ENCODE results near the gene DNASE1L1. TPM values are rescaled to one million over a fixed set of nuclear protein-coding genes. Genes with fewer than 3 reads are reported as not detected.

The DNASE1L1 gene
- total RNA-seq, 1 experiment from 2014 or later, result 96.6 TPM

DNA sequence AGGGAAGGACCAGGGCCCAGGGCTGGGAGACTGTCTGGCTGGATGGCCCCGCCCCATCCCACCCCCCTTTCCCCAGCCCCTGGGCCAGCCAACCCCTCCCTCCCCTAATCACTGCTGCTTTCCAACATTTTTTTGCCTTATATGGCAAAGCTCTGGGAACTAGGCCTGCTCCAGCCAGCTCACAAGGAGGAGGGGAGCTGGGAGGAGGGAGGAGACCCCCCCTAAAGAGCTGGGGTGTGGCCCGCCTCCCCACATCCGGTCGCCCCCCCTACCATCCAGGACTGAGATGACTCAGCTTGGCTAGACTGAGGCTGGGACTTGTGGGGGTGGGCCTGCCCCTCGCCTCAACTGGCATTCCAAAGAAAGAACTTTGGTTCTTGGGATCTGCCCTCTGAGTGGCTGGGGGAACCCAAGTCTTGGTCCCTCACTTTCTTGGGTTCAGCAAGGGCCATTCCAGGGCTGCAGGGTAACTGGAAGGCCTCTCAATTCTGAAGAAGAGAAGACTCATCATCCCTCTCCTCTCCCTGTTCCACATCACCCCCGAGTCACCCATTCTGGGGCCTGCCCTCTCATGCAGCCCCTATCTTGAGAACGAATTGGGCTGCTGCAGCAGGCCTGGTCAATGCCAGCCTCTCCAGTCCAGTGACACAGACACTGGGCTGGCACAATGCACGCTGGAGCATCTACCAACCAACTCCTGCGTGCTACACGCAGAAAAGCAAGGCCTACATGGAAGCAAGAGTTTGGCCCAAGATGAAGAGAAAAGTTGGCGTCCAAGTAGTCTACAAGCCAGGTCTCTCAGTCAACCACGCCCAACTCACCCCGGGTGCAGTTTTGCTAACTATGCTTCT, 39.4 kb downstream of the DNASE1L1 start:
- peak; percentile 94 for DNase-seq (ENCODE audit: low read depth)

DNA sequence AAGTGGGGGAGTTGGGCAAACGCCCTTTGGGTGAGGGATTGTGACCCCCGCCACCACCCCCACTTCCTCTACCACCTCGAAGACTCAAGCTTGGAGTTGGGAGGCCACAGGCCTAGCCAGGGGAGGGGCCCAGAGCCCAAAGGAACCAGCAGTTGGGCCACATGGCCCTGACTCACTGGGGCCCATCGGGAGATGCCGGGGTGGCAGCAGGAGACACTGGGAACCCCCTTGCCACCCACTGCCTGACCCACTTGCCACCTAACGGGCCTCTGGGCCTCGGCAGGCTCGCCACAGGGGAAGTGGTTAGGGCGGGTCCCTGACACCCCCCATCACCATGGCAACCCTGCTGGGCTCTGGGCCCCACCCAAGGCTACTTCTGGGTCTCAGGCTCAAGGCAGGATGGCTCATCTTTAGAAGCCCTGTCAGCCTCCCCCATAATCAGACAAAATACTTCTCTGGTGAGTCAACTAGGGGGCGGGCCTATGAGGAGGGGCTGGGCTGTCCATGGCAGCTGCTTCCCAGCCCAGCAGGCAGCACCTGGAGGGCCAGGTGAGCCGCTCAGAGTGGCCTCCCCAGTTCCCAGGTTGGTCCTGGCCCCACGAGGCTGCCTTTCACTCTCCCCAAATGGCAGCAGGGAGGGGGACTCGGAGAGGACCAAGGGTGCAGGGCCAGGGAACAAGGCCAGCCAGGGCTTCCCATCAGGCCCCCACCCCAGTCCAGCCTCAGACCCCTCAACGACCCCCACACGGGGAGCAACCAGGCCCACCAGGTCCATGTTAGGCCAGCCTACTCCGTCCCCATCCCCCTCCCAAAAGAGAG, 40.2 kb downstream of the DNASE1L1 start:
- peak; percentile 96 for DNase-seq (ENCODE audit: low read depth)

DNA sequence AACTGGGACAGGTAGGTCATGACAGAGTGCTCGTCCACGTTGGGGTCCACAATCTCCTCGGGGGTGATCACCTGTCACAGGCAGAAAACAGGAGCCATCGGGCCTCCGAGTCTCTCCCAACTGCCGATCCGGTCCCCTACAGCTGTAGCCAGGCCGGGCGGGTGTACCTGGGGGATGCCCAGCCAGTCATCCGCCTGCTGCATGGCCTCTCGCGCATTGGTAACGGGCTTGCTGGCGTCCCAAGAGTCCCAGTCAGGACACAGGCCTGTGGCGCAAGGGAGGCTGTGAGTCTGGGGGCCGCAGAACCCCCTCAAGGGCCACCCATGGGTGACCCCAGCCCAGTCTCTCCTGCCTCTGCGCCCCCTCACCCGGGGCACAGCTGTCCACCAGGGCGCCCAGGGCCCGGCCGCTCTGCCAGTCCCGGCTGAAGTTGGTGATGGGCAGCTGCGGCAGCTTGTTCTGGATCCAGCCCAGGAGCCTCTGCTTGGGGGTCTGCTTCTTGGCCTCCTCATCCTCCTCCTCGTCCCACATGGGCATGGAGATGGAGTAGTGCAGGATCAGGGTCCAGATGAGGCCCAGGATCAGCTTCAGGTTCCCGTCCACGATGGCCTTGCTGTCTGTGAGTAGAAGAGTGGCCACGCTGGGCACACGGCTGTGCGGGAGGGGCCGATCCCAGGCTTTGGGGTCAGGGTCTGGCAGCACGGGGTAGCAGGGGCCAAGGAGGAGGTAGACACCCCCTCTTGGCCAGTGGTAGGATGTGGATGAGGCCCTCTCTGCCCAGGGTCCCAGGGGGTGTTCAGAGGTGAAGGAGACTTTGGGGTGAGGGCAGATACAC, 41.4 kb downstream of the DNASE1L1 start:
- DNase-seq (ENCODE audit: low read depth), result no peak

- peak; percentile 90 for DNase-seq (ENCODE audit: low read depth)
Measured at GRCh38 chrX:154366666-154367055, 42.4 kb downstream of the DNASE1L1 start.

GRCh38 chrX:154365997-154366665, 42.9 kb downstream of the DNASE1L1 start:
- DNase-seq (ENCODE audit: low read depth), result no peak

- DNase-seq (ENCODE audit: low read depth), result no peak
Measured at GRCh38 chrX:154365052-154365600, 43.9 kb downstream of the DNASE1L1 start.

DNA sequence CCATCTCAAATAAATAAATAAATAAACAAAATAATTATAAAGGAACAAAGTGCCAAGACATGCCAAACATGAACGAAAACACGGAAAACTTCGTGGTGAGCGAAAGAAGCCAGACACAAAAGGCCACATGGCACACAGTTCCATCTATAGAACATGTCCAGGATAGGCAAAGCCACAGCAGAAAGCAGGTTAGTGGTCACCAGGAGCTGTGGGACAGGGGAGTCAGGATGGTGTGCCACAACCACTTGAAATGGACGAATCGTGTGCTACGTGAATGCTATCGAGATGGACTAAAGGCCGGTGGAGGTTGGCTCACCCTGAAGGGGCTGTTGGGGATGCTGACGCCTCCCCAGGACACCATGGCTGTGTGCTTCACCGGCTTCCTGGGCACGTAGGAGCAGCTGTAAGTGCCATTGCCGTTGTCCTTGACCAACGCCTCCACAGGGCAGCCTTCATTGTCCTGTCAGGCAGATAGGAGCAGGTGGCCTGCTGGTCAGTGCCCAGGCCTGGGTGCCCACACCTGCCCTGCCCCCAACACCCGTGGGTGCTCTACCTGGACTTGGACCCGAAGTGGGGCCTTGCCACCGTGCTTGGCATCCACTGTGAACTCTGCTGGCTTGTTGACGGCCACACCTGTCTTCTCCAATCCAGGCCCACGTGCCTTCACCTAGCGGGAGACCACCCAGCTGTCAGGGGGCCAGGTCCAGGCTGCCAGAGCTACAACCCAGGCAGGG, 45.2 kb downstream of the DNASE1L1 start:
- no peak for DNase-seq (ENCODE audit: low read depth)

DNA sequence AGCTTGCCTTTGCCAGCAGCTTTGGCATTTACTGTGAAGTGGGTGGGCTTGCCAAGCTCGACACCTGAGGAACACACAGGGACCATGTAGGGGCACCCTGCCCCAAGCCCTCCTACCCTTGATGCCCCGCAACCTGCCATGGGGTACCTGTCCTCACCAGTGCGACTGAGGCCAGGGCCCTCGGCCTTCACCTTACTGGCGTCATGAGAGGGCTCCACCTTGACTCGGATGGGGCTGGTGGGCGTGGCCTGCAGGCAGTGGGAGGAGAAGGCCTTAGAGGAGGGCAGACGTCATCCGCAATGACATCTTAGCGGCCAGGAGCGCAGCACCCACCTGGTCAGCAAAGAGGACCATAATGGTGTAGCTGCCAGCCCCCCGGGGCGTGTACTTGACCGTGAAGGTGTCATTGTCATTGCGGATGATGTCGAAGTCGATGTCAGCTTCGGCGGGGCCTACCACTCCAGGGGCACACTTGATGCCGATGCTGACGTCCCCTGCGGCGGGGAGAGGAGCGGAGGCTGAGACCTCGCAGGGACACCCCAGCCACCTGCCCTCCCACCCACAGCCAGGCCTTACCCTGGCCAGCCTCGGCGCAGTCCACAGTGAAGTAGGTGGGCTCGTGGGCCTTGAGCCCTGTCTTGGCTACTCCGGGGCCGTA, 46.8 kb downstream of the DNASE1L1 start:
- DNase-seq (ENCODE audit: low read depth), result no peak

DNA sequence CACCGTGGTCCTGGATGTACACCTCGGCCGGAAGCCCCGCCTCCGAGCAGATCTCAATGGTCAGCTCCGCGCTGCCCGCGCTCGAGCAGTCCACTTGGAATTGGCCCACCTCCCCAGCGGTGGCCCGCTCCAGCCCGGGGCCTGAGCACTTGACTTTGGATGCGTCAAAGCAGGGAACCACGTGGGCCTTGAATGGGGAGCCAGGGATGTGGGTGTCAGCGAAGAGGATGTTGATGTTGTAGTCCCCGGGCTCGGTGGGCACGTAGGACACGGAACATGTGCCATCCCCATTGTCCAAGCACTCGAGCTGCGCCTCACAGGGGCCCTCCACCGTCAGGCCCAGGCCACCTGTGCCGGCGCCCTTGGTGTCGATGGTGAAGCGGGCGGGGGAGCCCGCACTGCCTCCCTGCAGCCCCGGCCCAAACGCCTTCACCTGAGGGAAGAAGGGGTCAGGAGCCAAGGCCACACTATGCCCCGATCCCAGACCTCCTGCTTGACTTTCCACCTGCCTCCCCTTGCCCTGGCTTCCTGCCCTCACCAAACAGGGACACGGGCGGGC, 48.8 kb downstream of the DNASE1L1 start:
- DNase-seq (ENCODE audit: low read depth), result no peak

GRCh38 chrX:154359362-154360154, 49.5 kb downstream of the DNASE1L1 start:
- DNase-seq (ENCODE audit: low read depth), result no peak

DNA sequence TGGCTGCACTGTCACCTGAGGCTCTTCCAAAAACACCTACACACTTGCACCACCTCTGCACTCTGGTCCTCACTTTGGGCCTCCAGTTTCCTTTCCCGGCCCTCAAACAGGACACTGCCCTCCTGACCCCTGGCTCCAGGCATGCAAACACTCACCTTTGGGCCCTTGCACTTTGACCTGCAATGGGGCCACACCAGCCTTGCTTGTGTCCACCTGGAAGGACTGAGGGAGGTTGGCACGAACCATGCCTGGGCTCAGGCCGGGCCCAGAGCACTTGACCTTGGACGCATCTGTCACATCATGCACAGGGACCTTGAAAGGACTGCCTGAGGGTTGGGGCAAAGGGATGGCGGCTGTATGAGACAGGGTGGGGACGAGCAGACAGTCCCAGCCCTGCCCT, 50.2 kb downstream of the DNASE1L1 start:
- no peak for DNase-seq (ENCODE audit: low read depth)

GRCh38 chrX:154358011-154358410, 51.0 kb downstream of the DNASE1L1 start:
- no peak for DNase-seq (ENCODE audit: low read depth)

DNA sequence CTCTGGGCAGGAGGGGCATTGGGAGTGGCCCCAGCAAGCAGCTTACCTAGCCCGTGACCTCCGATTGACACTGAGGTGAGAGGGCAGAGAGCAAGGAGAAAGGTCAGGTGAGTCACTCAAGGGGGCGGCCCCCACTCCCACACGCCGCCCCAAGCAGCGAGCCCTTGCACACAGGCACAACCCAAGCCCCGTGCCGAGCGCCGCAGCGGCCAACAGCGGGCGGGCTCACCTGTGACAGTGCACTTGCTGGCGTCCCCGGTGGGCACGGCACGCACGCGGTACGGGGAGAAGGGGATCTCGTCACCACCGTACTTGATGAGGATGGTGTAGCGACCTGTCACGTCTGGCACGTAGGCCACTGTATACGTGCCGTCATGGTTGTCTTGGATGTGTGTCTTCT, 51.8 kb downstream of the DNASE1L1 start:
- no peak for DNase-seq (ENCODE audit: low read depth)

- DNase-seq (ENCODE audit: low read depth), result no peak
Measured at GRCh38 chrX:154356596-154356995, 52.5 kb downstream of the DNASE1L1 start.

DNA sequence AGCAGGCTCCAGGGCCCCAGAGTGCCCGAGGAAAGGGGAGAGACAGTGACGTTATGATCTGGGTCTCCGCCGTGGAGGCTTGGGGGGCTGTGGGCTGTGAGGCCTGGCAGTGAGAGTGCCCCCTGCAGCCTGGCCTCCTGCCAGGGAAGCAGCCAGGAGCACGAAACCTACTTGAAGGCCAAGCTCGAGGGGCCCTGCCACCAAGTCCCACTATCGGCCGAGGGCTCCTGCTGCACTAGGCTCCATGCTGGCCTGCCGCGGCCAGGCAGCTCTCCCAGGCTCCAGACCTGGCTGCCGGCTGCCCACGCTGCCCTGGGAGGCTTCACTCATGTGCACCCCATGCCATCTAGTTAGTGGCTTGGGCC, 53.3 kb downstream of the DNASE1L1 start:
- DNase-seq (ENCODE audit: low read depth), result no peak

DNA sequence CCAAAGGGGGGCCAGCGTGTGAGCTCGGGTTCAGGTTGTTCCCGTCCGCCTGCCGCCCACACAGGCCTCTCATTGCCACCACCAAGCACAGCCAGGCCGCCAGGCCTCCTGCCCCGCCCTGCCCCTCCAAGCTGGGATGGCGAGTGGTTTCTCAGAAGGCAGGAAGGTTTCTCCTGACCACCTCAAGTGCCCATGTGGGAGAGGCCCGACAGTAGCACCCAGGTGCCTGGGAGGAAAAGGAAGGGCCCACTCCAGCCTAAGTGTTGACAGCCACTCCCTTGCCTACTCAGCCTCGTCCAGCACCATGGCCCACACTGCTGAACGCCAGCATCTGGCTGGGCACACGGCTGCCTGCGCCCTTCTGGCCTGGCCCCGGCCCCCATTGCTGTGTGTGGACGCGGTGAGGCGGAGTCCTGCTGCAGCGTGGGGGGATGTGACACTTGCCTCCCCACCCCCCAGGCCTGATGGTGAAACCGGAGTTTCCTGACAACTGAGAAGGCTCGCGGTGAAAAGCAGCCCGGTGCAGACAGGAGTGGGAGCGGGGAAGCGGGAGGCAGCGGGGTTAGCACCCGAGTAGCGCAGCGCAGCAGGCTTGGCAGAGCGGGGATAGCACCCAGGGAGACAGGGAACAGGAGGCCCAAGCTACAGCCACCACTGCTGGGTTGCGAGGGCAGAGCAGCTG, 53.8 kb downstream of the DNASE1L1 start:
- DNase-seq (ENCODE audit: low read depth), result no peak

DNA sequence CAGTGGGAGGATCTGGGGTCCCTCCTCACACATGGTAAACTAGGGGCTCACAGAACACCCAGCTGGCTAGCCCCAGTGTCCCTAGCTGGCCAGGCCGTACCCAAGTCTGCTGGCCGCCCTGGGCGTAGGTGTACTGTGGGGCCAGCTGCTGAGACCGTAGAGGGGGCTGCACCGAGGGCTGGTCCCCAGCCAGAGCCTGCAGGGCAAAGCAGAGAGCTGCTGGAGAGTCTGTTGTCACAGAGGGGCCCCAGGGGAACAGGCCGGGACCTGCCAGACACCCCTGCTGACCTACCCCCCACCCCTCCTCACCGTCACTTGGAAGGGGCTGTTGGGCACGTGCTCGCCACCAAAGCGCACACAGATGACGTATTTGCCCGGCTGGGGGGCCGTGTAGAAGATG, 54.5 kb downstream of the DNASE1L1 start:
- no peak for DNase-seq (ENCODE audit: low read depth)

- no peak for DNase-seq (ENCODE audit: low read depth)
Measured at GRCh38 chrX:154354013-154354412, 55.0 kb downstream of the DNASE1L1 start.
